ENCODE measurements around the gene KCNE2.
"Not testable (repeated sequence)": the region's sequence is repeated elsewhere in the genome, so short reads cannot be mapped to it uniquely, and the experiment has no call there.

Gene KCNE2

DNA sequence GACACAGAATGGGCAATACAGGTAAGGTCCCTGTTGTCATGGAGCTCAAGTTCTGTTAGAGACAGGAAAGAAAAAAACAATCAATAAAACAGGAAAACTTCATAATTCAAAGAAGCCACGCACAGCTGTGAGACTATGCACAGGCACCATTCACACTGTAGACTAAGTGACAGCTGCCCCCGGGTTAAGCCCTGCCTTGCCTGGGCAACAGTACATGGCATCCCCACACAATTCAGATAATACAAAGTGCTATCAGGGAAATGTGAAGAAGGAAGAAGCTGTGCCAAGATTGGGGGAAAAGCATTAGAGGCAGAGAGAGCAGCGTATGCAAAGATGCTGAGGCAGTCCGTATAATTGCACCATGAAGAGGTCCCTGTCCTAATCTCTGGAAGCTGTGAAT is 9.0 kb upstream of the KCNE2 start:
- no peak for DNase-seq

DNA sequence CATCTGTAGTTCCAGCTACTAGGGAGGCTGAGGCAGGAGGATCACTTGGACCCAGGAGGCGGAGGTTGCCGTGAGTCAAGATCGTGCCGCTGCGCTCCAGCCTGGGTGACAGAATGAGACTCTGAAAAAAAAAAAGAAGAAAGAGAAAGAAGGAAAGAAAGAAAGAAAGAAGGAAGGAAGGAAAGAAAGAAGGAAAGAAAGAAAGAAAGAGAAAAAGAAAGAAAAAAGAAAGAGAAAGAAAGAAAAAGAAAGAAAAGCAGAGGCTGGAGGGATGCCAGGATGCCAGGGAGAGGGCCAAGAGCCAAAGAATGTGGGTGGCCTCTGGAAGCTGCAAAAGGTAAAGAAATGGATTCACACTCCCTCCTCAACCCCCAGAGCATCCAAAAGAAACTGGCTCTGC is 8.2 kb upstream of the KCNE2 start:
- no peak for DNase-seq

DNA sequence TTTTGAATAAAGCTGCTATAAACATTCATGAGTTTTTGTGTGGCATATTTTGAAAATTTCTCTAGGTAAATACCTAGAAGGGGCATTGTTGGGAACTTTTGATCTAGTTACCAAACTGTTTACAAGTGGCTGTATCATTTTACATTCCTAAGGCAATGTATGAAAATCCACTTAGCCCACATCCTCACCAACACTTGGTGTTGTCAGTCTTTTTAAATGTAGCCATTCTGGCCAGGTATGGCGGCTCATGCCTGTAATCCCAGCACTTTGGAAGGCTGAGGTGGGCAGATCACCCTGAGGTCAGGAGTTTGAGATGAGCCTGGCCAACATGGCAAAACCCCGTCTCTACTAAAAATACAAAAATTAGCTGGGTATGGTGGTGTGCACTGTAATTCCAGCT is 5.9 kb upstream of the KCNE2 start:
- no peak for DNase-seq

GRCh38 chr21:34358866-34359265 is 4.9 kb upstream of the KCNE2 start:
- DNase-seq, result no peak

- no peak for DNase-seq
Measured at GRCh38 chr21:34360488-34361241, 3.1 kb upstream of the KCNE2 start.

DNA sequence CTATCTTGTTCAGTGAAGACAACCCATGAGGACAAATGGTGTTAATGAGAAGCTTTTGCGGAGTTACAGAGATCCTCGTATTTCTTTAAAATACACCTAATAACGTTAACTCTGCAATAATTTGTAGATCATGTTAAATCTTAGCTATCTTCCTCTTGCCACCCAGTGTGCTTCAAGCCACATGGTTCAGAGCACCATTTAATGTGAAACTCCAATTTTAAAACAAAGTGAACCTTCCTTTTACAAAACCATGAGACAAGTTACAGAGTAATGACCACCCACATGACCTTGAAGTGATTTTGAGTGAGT is 1.7 kb upstream of the KCNE2 start:
- DNase-seq, result no peak

DNA sequence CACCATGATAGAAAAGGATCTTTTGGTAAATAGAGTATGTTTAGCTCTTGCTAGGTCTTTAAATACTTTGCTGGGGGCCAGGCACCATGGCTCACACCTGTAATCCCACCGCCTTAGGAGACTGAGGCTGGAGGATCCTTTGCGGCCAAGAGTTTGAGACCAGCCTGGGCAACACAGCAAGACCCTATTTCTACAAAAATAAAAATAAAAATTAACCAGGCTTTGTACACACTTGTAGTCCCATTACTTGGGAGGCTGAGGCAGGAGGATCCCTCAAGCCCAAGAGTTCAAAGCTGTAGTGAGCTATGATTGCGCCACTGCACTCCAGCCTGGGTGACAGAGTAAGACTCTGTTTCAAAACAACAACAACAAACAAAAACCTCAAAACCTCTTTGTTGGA is 1.1 kb upstream of the KCNE2 start:
- no peak for DNase-seq

DNA sequence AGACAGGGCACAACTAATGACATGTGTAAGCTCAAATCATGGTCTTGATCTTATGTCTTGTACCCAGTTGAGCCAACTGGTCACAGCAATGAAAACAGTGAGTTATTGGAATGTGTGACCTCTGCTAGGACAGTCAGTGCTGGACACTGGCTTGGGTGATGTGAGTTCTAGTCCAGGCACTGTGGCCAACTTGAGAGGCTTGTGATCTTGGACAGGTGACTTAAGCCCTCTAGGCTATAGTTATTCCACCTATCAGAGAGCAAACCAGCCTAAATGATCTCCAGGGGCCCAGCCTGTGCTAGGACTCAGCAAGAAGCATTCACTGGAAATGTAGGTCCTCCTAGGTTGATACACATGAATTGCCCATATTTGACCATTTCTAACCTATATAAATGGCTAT is 1.1 kb downstream of the KCNE2 start:
- no peak for DNase-seq

DNA sequence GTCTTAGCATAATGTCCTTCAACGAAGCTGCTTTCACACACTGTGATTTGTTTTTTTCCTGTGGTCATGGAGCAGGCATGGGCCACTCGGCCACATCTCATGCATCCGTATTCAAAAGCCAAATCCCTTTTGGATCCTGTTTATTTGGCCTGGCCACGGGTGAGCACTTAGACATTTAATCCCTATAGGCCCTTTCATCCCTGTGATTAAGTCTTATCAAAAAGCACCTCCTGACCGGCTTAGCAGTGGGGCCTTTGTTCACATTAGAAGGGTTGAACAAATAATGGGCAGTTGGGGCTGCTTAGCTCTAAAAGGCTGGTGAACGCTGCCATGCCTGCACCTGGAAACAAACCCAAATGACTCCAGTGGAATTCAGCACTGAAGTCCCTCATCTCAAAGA is 2.0 kb downstream of the KCNE2 start:
- no peak for DNase-seq

GRCh38 chr21:34367320-34367935 is 3.6 kb downstream of the KCNE2 start:
- DNase-seq, result peak; percentile 53

DNA sequence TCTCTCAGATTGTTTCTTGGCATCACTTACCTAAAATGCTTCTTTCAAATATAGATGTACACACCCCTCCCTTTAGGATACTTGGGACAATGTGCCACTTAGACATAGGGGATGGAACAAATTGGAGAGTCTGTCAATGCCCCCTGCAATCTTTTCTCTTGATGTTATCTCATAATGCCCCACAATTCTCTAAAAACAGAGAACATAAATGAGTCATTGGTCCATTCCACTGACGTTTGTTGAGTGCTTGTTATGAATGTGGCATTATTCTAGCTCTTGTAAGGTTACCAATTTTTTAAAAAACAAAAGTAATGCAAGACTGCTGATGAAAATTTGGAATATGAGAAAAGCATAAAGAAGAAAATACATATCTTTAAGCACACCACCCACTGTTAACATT is 5.9 kb downstream of the KCNE2 start:
- no peak for DNase-seq

DNA sequence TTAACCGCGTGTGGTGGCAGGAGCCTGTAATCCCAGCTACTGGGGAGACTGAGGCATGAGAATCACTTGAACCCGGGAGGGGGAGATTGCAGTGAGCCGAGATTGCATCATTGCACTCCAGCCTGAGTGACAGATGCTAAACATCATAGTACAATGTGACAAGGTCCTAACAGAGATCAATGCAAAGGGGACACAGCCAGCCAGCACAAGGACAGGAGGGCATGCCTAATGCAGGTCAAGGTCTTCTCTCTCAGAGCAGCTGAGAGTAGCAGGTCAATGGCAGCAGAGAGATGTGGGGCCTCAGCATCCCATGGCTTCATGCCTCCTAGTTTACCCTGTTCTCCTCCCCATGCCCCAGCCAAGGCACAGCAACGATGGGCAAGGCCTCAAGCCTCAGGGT is 8.5 kb downstream of the KCNE2 start:
- no peak for DNase-seq

DNA sequence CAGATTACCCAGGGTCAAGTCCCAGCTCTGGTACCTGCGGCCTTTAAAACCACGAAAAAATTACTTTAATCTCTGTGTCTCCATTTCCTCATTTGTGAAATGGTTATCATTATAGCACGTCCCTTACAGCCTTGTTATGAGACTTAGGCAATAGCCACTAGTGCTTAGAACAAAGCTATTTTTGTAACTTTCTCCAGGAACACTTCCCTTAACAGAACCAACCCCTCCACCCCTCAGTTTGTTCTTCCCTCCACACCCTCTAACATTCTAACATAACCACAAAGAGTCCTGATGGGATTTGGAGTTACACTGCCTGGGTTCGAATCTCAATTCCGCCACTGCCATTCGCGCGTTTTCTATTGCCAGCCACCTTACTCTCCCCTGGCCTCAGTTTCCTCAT is 10.7 kb downstream of the KCNE2 start:
- not testable (repeated sequence) for DNase-seq

- DNase-seq, result not testable (repeated sequence)
Measured at GRCh38 chr21:34374940-34375618, 11.3 kb downstream of the KCNE2 start, which contains the start of gene SMIM11. Gene SMIM11 (plus strand): TSS chr21:34375507. CDS start chr21:34379505, 3,998 bp downstream.

GRCh38 chr21:34375619-34375972 is 11.8 kb downstream of the KCNE2 start:
- not testable (repeated sequence) for DNase-seq

DNA sequence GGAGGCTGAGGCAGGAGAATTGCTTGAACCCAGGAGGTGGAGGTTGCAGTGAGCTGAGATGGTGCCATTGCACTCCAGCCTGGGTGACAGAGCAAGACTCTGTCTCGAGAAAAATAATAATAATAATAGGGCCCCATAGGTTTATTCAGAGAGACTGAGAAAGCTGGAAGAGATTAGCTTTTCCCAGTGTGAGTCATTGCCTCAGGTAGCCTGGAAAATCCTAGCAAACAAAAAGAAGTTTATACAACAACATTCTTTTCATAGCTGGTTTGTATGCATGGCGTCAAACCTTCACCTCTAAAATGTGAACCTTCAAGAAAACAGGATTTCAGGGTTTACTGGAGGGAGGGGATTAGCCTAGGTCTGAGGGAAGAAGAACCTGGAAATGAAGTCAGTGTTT is 19.3 kb downstream of the KCNE2 start:
- DNase-seq, result not testable (repeated sequence)

DNA sequence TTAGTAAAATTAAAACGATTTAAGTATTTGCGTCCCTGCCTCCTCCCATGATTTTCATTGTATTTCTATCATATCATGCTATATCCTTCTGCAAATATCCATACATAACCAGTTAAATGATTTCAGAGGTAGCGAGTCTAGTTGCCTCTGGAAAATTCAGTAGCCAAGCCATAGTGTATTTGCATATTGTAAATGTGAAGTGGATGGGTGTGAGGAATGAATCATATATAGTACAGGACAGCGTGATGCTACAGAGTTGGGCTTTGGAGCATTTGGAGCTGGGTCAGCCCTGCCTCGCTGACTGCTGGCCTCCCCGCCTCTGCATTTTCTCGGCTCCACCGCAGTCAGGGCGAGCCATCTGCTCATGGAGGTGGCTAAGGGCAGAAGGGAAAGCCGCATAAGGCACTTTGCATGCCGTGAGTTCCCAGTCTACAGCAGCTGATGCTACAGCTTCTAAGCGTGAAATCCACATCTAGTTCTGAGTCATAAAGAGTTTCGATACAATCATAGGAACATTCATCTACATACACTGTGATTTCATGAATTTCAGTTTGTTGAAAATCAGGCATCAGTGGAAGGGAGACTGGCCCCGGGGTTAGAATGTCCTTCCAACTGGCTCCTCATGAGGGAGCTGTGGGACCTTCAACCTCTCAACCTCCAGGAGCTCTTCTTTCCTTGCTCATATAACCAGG is 20.1 kb downstream of the KCNE2 start:
- not testable (repeated sequence) for DNase-seq

- DNase-seq, result not testable (repeated sequence)
Measured at GRCh38 chr21:34400522-34400921, 36.7 kb downstream of the KCNE2 start.

GRCh38 chr21:34404742-34405141 is 40.9 kb downstream of the KCNE2 start:
- not testable (repeated sequence) for DNase-seq

DNA sequence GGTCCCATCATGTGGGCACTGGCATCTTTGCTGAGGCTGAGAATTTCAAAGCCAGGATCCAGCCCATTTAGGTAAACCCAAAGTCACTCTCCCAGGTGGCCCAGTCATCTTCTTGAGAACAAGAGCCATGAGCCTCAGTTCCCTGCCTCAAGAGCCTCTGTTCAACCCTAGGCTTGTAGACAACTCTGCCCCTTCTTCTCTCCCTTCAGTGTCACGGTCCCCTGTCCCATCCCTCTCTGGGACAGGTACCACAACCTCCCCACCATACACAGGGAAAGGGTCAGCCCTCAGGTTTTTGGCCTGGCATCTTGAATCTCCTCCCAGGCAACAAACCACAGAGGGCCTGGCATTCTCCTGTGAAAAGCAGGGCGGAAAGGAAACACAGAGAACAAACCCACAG is 41.9 kb downstream of the KCNE2 start:
- DNase-seq, result not testable (repeated sequence)

GRCh38 chr21:34406102-34406501 is 42.3 kb downstream of the KCNE2 start:
- DNase-seq, result not testable (repeated sequence)

- not testable (repeated sequence) for DNase-seq
Measured at GRCh38 chr21:34406676-34407075, 42.9 kb downstream of the KCNE2 start.

DNA sequence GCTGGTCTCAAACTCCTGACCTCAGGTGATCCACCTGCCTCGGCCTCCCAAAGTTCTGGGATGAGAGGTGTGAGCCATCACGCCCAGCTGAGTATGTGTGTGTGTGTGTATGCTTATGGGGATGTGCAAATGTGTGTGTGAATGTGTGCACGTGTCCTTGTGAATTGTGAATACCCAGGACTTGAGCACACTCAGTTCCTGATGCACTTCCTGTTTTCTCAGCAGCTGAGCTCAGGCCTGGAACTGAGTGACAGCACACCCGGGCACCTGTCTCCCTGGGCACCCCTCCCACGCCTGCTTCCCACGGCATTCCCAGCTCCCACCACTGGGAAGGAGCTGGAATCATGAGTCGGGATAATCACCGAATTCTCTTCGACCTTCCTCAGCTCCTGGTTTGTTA is 43.5 kb downstream of the KCNE2 start:
- not testable (repeated sequence) for DNase-seq

All from CD4-positive, alpha-beta T cell treated with Interleukin-17A for 4 hours (primary cell).